SKM-1 treated with dmso at 0.1 percent for 144 hours (cell line): Measurements from ENCODE around the gene PEX11B.
"Not testable (repeated sequence)": the region's sequence is repeated elsewhere in the genome, so short reads cannot be mapped to it uniquely, and the experiment has no call there.

ENCODE experiments used
- DNase-seq: peaks from one replicate; lab custom pipeline; 2025; ENCODE audit not compliant: unreplicated experiment; lab: John Stamatoyannopoulos, UW

Gene PEX11B

GRCh38 chr1:145953861-145954260, 35.3 kb upstream of the PEX11B start:
- no peak for DNase-seq

- no peak for DNase-seq
Measured at GRCh38 chr1:145952903-145953302, 34.4 kb upstream of the PEX11B start.

DNA sequence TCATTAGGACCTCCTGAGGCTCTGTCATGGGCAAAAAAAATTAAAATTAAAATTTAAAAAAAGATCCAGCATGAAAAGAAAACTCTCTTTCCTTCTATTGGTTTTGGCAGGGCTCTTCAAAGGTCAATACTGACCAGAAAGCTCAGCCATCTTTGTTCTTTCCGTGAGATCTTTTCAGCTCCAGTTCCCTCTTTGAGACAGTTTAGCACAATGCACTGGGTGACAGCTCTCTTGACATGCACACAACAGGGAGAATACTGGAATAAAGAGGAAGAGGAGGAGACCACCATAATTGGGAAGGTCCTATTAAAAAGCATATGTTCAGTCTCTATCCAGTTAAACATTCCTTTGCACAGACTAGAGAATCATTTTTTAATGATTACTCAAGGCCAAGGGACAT, 33.0 kb upstream of the PEX11B start:
- DNase-seq = no peak

GRCh38 chr1:145949219-145949618, 30.7 kb upstream of the PEX11B start:
- no peak for DNase-seq

GRCh38 chr1:145947551-145947950, 29.0 kb upstream of the PEX11B start:
- DNase-seq = no peak

GRCh38 chr1:145946477-145946986, 28.0 kb upstream of the PEX11B start:
- DNase-seq = no peak

DNA sequence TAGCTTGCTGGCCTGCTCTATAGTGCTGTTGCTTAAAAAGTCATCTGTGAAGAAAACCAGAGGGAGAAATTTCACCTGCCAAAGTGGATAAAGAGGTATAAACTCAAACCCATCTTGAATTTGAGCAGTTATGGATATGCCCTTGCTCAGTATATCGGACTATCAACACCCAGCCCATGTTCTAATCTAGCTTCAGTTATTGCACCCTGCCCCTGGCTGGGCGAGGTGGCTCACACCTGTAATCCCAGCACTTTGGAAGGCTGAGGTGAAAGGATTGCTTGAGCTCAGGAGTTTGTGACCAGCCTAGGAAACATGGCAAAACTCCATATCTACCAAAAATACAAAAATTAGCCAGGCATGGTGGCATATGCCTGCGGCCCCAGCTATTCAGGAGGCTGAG, 26.0 kb upstream of the PEX11B start:
- DNase-seq = no peak

DNA sequence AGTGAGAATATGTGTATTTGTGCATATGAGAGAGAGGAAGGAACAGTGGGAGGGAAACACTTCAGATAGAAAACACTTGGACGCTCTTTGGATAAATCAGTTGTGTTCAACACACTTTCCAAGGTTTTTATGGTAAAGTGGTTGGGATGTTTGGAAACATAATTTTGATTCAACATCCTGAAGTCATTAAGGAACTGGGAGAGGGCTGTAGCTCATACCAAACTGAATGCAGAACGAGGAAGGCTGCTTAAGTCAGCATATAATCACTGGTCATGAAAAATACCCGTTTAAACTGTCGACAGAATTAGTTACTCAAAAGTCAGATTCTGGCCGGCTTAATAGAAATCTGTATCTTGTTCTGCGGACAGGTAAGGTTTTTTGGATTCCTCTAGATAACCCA, 24.4 kb upstream of the PEX11B start:
- DNase-seq = no peak

DNA sequence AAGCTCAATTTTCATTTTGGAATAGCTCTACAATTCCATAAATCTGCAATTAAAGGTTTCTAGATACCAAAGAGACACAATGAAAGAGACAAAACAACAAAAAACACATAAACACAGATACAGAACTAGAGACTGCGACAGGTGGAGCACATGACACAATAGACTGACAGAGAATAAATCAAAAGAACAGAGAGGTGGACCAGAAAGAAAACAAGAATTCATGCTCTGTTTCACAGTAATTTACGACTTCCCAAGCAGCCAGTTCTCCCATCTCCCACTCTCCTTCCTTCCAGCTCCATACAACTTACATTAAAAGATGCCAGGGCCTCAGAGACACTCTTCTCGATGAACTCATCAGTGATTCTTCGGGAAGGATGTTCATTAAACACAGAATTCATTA, 23.9 kb upstream of the PEX11B start:
- no peak for DNase-seq

DNA sequence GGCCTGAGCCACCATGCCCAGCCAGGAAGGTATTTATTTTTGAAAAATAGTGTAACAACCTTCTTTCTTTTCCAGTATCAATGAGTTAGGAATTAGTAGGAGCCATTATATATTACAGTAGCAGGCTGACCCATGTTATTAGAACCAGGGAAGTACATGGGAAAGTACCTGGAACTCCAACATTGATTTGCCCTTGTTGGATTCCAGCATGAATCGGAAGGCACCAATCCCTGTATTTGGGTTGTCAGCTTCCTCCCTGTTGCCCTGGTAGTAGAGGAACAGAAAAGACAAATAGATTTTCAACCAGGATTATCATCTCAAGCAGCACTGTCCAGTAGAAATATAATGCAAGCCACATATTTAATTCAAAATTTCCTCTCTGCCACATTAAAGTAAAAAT, 18.9 kb upstream of the PEX11B start:
- no peak for DNase-seq

GRCh38 chr1:145936247-145936646, 17.7 kb upstream of the PEX11B start:
- no peak for DNase-seq

GRCh38 chr1:145935708-145936107, 17.2 kb upstream of the PEX11B start:
- DNase-seq = no peak

GRCh38 chr1:145932522-145933009, 14.0 kb upstream of the PEX11B start:
- DNase-seq = peak; percentile 66

DNA sequence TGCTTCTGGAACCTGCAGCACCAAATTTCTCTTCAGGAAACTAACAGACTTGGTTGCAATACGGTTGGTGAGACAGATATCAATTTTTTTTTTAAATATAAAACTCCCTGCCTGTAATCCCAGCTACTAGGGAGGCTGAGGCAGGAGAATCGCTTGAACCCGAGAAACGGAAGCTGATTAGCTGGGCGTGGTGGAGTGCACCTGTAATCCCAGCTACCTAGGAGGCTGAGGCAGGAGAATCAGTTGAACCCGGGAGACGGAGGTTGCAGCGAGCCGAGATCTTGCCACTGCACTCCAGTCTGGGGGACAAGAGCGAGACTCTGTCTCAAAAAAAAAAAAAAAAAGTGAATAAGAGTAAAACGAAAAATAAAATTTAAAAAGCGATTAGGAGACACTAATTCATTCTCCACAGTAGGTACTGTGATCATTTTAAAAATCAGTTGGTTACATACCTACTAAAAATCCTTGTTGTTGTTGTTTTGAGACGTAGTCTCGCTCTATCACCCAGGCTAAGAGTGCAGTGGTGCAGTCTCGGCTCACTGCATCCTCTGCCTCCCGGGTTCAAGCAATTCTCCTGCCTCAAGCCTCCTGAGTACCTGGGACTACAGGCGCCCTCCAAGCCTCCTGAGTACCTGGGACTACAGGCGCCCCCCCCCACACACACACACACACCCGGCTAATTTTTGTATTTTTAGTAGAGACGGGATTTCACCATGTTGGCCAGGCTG, 9.6 kb upstream of the PEX11B start:
- DNase-seq = no peak

- peak; percentile 100 for DNase-seq
Measured at GRCh38 chr1:145927063-145927886, 8.8 kb upstream of the PEX11B start, which contains the start of gene RBM8A. RBM8A (minus strand) TSS chr1:145927484; CDS start chr1:145927426, 58 bp downstream.

DNA sequence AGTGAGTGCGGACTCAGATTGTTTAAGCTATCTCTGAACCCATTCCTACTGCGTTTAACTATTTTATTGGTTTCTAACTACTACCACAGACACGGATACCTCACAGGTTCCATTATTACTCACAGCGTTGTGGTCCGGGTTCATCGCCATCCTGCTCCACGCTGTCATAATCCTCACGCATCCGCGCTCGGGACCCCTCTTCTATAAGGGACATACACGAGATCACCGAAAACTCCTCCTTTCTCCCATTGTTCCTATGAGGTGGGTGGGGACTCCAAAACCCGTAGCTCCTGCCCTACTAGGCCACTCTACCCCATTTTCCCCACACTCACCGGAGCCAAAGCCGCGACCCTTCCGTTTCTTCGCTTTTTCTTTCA, 8.2 kb upstream of the PEX11B start:
- DNase-seq = no peak

GRCh38 chr1:145922266-145922665, 3.7 kb upstream of the PEX11B start:
- DNase-seq = no peak

GRCh38 chr1:145920297-145920696, 1.8 kb upstream of the PEX11B start:
- not testable (repeated sequence) for DNase-seq

GRCh38 chr1:145918992-145919939, 749 bp upstream of the PEX11B start:
- peak; percentile 29 for DNase-seq

DNA sequence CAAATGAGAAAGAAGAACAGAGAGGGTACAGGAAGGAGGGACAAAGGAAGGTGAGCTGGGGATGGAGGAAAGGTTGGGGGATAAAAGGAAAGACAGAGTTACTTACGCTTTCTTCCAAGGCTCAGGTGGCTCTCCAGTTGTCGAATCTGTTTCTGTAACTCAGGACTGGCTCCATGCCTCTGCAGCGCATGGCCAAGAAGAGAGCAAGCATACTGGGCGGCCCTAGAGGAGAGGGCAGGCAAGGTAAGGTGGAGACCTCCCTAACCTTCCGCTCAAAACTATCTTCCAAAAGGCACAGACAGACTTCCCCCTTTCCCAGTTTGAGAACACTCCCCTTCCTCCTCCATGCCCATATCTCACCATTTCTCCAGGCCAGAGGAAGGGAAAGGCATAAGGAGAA, 922 bp downstream of the PEX11B start:
- DNase-seq = no peak

GRCh38 chr1:145916745-145917144, 1.8 kb downstream of the PEX11B start:
- no peak for DNase-seq
